H9 (cell line): Measurements from ENCODE around the gene R3HCC1L. TPM values are rescaled to one million over a fixed set of nuclear protein-coding genes. Genes with fewer than 3 reads are reported as not detected.

Experiments
- DNase-seq: peaks from one replicate; pipeline ENCODE4 v3.0.0-alpha.2; 2017
- H2AFZ ChIP-seq: one replicate; pipeline ENCODE4 v1.6.1; 2013; ENCODE audit warnings: mild to moderate bottlenecking, low read length, control low read depth, moderate library complexity
- H2AK5ac ChIP-seq: 2 replicates; pipeline ENCODE4 v1.6.1; 2013; ENCODE audit warnings: low read length, control low read depth, mixed read lengths; ENCODE audit not compliant: insufficient read length
- H2BK120ac ChIP-seq: one replicate; pipeline ENCODE4 v1.6.1; 2013; ENCODE audit warnings: low read depth, mild to moderate bottlenecking, low read length, control low read depth, inconsistent platforms; ENCODE audit not compliant: poor library complexity, severe bottlenecking
- H2BK12ac ChIP-seq: 2 replicates; pipeline ENCODE4 v1.6.1; 2013; ENCODE audit warnings: low read length, control low read depth, mixed read lengths, low read depth; ENCODE audit not compliant: insufficient read length
- H2BK15ac ChIP-seq: 2 replicates; pipeline ENCODE4 v1.6.1; 2013; ENCODE audit warnings: low read depth, low read length, control low read depth
- H2BK20ac ChIP-seq: one replicate; pipeline ENCODE4 v1.6.1; 2013; ENCODE audit warnings: low read depth, mild to moderate bottlenecking, low read length, control low read depth, inconsistent platforms; ENCODE audit not compliant: poor library complexity, severe bottlenecking
- H2BK5ac ChIP-seq: 2 replicates; pipeline ENCODE4 v1.6.1; 2013; ENCODE audit warnings: low read length, control low read depth, mixed read lengths; ENCODE audit not compliant: insufficient read length
- H3K14ac ChIP-seq: 2 replicates; pipeline ENCODE4 v1.6.1; 2013; ENCODE audit warnings: low read length, control low read depth; ENCODE audit not compliant: insufficient read depth
- H3K18ac ChIP-seq: 2 replicates; pipeline ENCODE4 v1.6.1; 2013; ENCODE audit warnings: low read depth, mild to moderate bottlenecking, mixed read lengths, low read length, control low read depth; ENCODE audit not compliant: insufficient read length
- H3K23ac ChIP-seq: 2 replicates; pipeline ENCODE4 v1.6.1; 2013; ENCODE audit warnings: low read length, control low read depth, mixed read lengths, low read depth; ENCODE audit not compliant: insufficient read length
- H3K23me2 ChIP-seq: 2 replicates; pipeline ENCODE4 v1.6.1; 2013; ENCODE audit warnings: low read depth, mild to moderate bottlenecking, mixed read lengths, low read length, control low read depth; ENCODE audit not compliant: insufficient read length, poor library complexity, severe bottlenecking
- H3K27ac ChIP-seq: 2 replicates; pipeline ENCODE4 v1.5.1; 2013; ENCODE audit warnings: low read length, control low read depth, mixed read lengths, low read depth; ENCODE audit not compliant: insufficient read length
- H3K27me3 ChIP-seq: 2 replicates; pipeline ENCODE4 v1.6.1; 2013; ENCODE audit warnings: low read length, control low read depth, inconsistent platforms; ENCODE audit not compliant: insufficient read depth
- H3K4ac ChIP-seq: 2 replicates; pipeline ENCODE4 v1.6.1; 2013; ENCODE audit warnings: low read depth, mild to moderate bottlenecking, control low read depth, inconsistent platforms, low read length, moderate library complexity
- H3K4me1 ChIP-seq: 2 replicates; pipeline ENCODE4 v1.6.1; 2013; ENCODE audit warnings: low read length, control low read depth, inconsistent platforms; ENCODE audit not compliant: insufficient read depth
- H3K4me2 ChIP-seq: 2 replicates; pipeline ENCODE4 v1.6.1; 2013; ENCODE audit warnings: low read length, control low read depth, mixed read lengths; ENCODE audit not compliant: insufficient read length, insufficient read depth
- H3K56ac ChIP-seq: 2 replicates; pipeline ENCODE4 v1.6.1; 2013; ENCODE audit warnings: low read depth, mild to moderate bottlenecking, mixed read lengths, low read length, control low read depth; ENCODE audit not compliant: insufficient read length
- H3K79me1 ChIP-seq: 2 replicates; pipeline ENCODE4 v1.6.1; 2013; ENCODE audit warnings: low read depth, mild to moderate bottlenecking, moderate library complexity, low read length, control low read depth, inconsistent platforms; ENCODE audit not compliant: insufficient read depth, poor library complexity, severe bottlenecking
- H3K79me2 ChIP-seq: 2 replicates; pipeline ENCODE4 v1.6.1; 2013; ENCODE audit warnings: low read length, control low read depth, inconsistent platforms; ENCODE audit not compliant: insufficient read depth
- H3K9ac ChIP-seq: 2 replicates; pipeline ENCODE4 v1.6.1; 2013; ENCODE audit warnings: low read length, control low read depth, mixed read lengths; ENCODE audit not compliant: insufficient read length; ENCODE audit errors: extremely low read depth
- H3K9me3 ChIP-seq: one replicate; pipeline ENCODE4 v1.6.1; 2013; ENCODE audit warnings: low read depth, low read length, inconsistent platforms; ENCODE audit not compliant: control insufficient read depth
- H3T11ph ChIP-seq: one replicate; pipeline ENCODE4 v1.6.1; 2013; ENCODE audit warnings: mild to moderate bottlenecking, low read length, control low read depth, inconsistent platforms
- H4K20me1 ChIP-seq: one replicate; pipeline ENCODE4 v1.6.1; 2013; ENCODE audit not compliant: control insufficient read depth, insufficient read length, insufficient read depth
- H4K5ac ChIP-seq: 2 replicates; pipeline ENCODE4 v1.6.1; 2013; ENCODE audit warnings: low read depth, mild to moderate bottlenecking, mixed read lengths, low read length, control low read depth; ENCODE audit not compliant: insufficient read length
- H4K8ac ChIP-seq: replicated peaks from 2 replicates; pipeline ENCODE4 v1.6.1; 2013; ENCODE audit warnings: low read length, control low read depth, mixed read lengths, low read depth; ENCODE audit not compliant: insufficient read length
- H4K91ac ChIP-seq: 2 replicates; pipeline ENCODE4 v1.6.1; 2013; ENCODE audit warnings: low read depth, mild to moderate bottlenecking, moderate library complexity, mixed read lengths, low read length, control low read depth; ENCODE audit not compliant: insufficient read length
- H3K27ac Mint-ChIP-seq, 3 experiments: 2 replicates in 2 of 3; 3 replicates in 1 of 3; pipeline ENCODE4 v1.8.0; 2020 to 2021; ENCODE audit warnings: mixed read lengths in 3 of 3, mild to moderate bottlenecking in 1 of 3, moderate library complexity in 1 of 3
- H3K27me3 Mint-ChIP-seq: 2 replicates; pipeline ENCODE4 v1.8.0; 2021; ENCODE audit warnings: low read depth, mild to moderate bottlenecking, moderate library complexity, mixed read lengths
- H3K36me3 Mint-ChIP-seq, 3 experiments: 2 replicates in 2 of 3; 3 replicates in 1 of 3; pipeline ENCODE4 v1.8.0; 2020 to 2021; ENCODE audit warnings: low read depth in 3 of 3, mixed read lengths in 3 of 3; ENCODE audit not compliant: insufficient read depth in 1 of 3
- H3K4me1 Mint-ChIP-seq, 2 experiments: 2 replicates each; pipeline ENCODE4 v1.8.0; 2020; ENCODE audit warnings: mixed read lengths in 2 of 2
- H3K4me3 Mint-ChIP-seq, 2 experiments: 2 replicates in 1 of 2; 3 replicates in 1 of 2; pipeline ENCODE4 v1.8.0; 2020 to 2021; ENCODE audit warnings: mild to moderate bottlenecking in 2 of 2, mixed read lengths in 2 of 2, moderate library complexity in 1 of 2
- H3K9me3 Mint-ChIP-seq, 2 experiments: 2 replicates in 1 of 2; 3 replicates in 1 of 2; pipeline ENCODE4 v1.8.0; 2020; ENCODE audit warnings: mild to moderate bottlenecking in 2 of 2, mixed read lengths in 2 of 2, moderate library complexity in 1 of 2
- CTCF ChIP-seq: fragments of 200-600 bp; sonication (generic); conservative IDR thresholded peaks from 3 replicates; pipeline ENCODE4 v1.8.0; 2021; ENCODE audit warnings: antibody characterized with exemption, mild to moderate bottlenecking
- WGBS: extraction: QIAGEN DNeasy Blood & Tissue Kit; methylation state at CpG from one replicate; pipeline ENCODE4 v1.1.7; 2013; ENCODE audit warnings: missing lambda C conversion rate, low lambda C conversion rate, mixed read lengths; ENCODE audit not compliant: insufficient read length; ENCODE audit errors: extremely low coverage; 5-methylcytosine and 5-hydroxymethylcytosine counted together
- total RNA-seq: library from RNA; stranded (reverse); gene quantifications from 2 replicates; pipeline ENCODE4 v1.2.1, GENCODE V29; 2021

Gene R3HCC1L
- total RNA-seq, 1 experiment from 2014 or later: 18.5 TPM

- no peak overlapping the region for H3K23ac ChIP-seq
- no peak overlapping the region for H2BK12ac ChIP-seq
- Mint-ChIP-seq H3K27ac (no peak overlapping the region), H3K4me1 (peaks cover 31 to 37% of the 10 kb centered on the region in 2 experiments), H3K4me3 (no peak overlapping the region), H3K27me3 (peaks cover 40% of the 10 kb centered on the region), H3K36me3 (no peaks in the 10 kb centered on the region), H3K9me3 (no peaks in the 10 kb centered on the region)
- H2AFZ ChIP-seq: no peak overlapping the region
- no peak for TF ChIP-seq CTCF
- H3T11ph ChIP-seq: no peak overlapping the region
- DNase-seq: no peak
- no peak overlapping the region for H3K27ac ChIP-seq
- H3K4ac ChIP-seq: no peak overlapping the region
- H2AK5ac ChIP-seq: no peak overlapping the region
- H2BK5ac ChIP-seq: no peak overlapping the region
- no peak overlapping the region for H4K91ac ChIP-seq
- no peak overlapping the region for H4K5ac ChIP-seq
- no peak overlapping the region for H3K56ac ChIP-seq
- no peaks in the 10 kb centered on the region for H3K9me3 ChIP-seq
- no peak overlapping the region for H3K9ac ChIP-seq
- no CpG with 5 or more reads among the region's 17 CpGs for WGBS
- H3K23me2 ChIP-seq: no peaks in the 10 kb centered on the region
- H2BK15ac ChIP-seq: no peak overlapping the region
- no peak overlapping the region for H4K8ac ChIP-seq
- H3K27me3 ChIP-seq: no peaks in the 10 kb centered on the region
- H3K4me1 ChIP-seq: peaks cover 5% of the 10 kb centered on the region; the same call in 1 of the 2 replicates
- H3K79me1 ChIP-seq: no peaks in the 10 kb centered on the region
- H2BK120ac ChIP-seq: no peak overlapping the region
- H3K14ac ChIP-seq: no peak overlapping the region
- H4K20me1 ChIP-seq: no peaks in the 10 kb centered on the region
- no peak overlapping the region for H2BK20ac ChIP-seq
- no peak overlapping the region for H3K18ac ChIP-seq
- H3K4me2 ChIP-seq: no peak overlapping the region
- H3K79me2 ChIP-seq: no peaks in the 10 kb centered on the region
These were observed 131.2 kb downstream of the R3HCC1L start for GRCh38 chr10:98265403-98266378.
